ENCODE measurements around the gene NTN1. TPM values are rescaled to one million over a fixed set of nuclear protein-coding genes. Genes with fewer than 3 reads are reported as not detected.

Gene NTN1
- total and polyA plus RNA-seq, 11 donors, result 9.3 to 25.8 (median 17.3) TPM

- no peak for TF ChIP-seq CTCF (IDR thresholded peaks at IDR 0.05)
Measured at GRCh38 chr17:9054126-9054975, 33.0 kb downstream of the NTN1 start.

GRCh38 chr17:9055281-9055680 is 34.0 kb downstream of the NTN1 start:
- Histone ChIP-seq H3K4me3 (no peak overlapping the region), H3K36me3 (no peaks in the 10 kb centered on the region), H3K27me3 (no peaks in the 10 kb centered on the region), H3K27ac (no peak overlapping the region), H3K4me1 (no peaks in the 10 kb centered on the region), H3K9me3 (peaks cover 0 to 3% (median 0%) of the 10 kb centered on the region in 12 donors)
- intact Hi-C loops (cut with DNase I), result no loop called here
- DNase-seq, result no peak
- 84 to 90% (median 88%) methylated on average over 4 of the region's 4 CpGs for WGBS, 4 donors
- no peak for ATAC-seq
- no peak for TF ChIP-seq POLR2A (IDR thresholded peaks at IDR 0.05)
- no peak for TF ChIP-seq CTCF (IDR thresholded peaks at IDR 0.05)

More at GRCh38 chr17:9054126-9054975, 33.0 kb downstream of the NTN1 start:
- no peaks in the 10 kb centered on the region for H3K27me3 ChIP-seq
- intact Hi-C loops (cut with DNase I), result no loop called here
- H3K4me1 ChIP-seq, result no peaks in the 10 kb centered on the region
- DNase-seq (no peak), ATAC-seq (no peak)
- peaks cover 0 to 3% (median 0%) of the 10 kb centered on the region in 12 donors for H3K9me3 ChIP-seq
- H3K27ac ChIP-seq, result no peak overlapping the region
- no peak overlapping the region for H3K4me3 ChIP-seq
- 73 to 78% (median 75%) methylated on average over 27 of the region's 27 CpGs for WGBS, 4 donors
- H3K36me3 ChIP-seq, result no peaks in the 10 kb centered on the region

- H3K4me3 ChIP-seq, result no peak overlapping the region
- H3K4me1 ChIP-seq, result no peaks in the 10 kb centered on the region
- no peaks in the 10 kb centered on the region for H3K27me3 ChIP-seq
- 61 to 78% (median 68%) methylated on average over 12 of the region's 12 CpGs for WGBS, 4 donors
- ATAC-seq (peak in 2 of 4 donors; percentile 18 to 33), DNase-seq (no peak)
- no peak for TF ChIP-seq CTCF (IDR thresholded peaks at IDR 0.05)
- TF ChIP-seq POLR2A (IDR thresholded peaks at IDR 0.05), result no peak
- no peak overlapping the region for H3K27ac ChIP-seq
- intact Hi-C loops (cut with DNase I), result no loop called here
- H3K9me3 ChIP-seq, result peaks cover 0 to 3% (median 0%) of the 10 kb centered on the region in 12 donors
- H3K36me3 ChIP-seq, result no peaks in the 10 kb centered on the region
Measured at GRCh38 chr17:9056566-9056965, 35.3 kb downstream of the NTN1 start.

GRCh38 chr17:9057310-9057709 is 36.0 kb downstream of the NTN1 start:
- TF ChIP-seq POLR2A (IDR thresholded peaks at IDR 0.05) (no peak), CTCF (IDR thresholded peaks at IDR 0.05) (no peak)
- Histone ChIP-seq H3K36me3 (no peaks in the 10 kb centered on the region), H3K27me3 (no peaks in the 10 kb centered on the region), H3K9me3 (peaks cover 0 to 3% (median 0%) of the 10 kb centered on the region in 12 donors), H3K4me1 (no peaks in the 10 kb centered on the region), H3K27ac (no peak overlapping the region), H3K4me3 (no peak overlapping the region)
- ATAC-seq (no peak), DNase-seq (no peak)
- 36 to 55% (median 45%) methylated on average over 7 of the region's 7 CpGs for WGBS, 4 donors
- intact Hi-C loops (cut with DNase I), result no loop called here

All from heart left ventricle (tissue), 16 donors.